Activated naive CD4-positive, alpha-beta T cell (primary cell): ENCODE data around the gene KLHL20.
A peak's percentile ranks its signal among the peaks of the same experiment; 100 is the strongest.
"Not testable (repeated sequence)": the region's sequence is repeated elsewhere in the genome, so short reads cannot be mapped to it uniquely, and the experiment has no call there.

Experiments
- DNase-seq, 4 experiments: peaks; one replicate each; lab custom pipeline; 2025; lab: John Stamatoyannopoulos, UW

KLHL20 gene

DNA sequence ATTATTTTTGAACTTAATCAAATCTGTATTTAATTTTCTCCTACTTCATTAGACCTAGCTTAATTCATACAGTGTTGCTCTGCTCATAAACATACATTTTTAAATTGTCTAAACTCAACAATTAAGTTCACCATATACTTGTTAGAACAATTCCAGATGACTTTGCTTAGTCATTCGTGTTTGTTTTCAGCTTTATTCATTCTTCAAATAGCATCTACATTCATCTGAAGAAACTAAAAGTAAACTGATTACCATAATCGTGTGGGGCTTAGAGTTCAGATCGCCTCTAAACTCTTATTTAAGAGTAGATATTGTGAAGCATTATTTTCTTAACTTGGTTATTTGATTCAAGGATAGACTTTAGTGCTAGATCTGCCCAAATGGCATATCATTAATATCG lies 34.4 kb downstream of the KLHL20 start:
- DNase-seq, result no peak

DNA sequence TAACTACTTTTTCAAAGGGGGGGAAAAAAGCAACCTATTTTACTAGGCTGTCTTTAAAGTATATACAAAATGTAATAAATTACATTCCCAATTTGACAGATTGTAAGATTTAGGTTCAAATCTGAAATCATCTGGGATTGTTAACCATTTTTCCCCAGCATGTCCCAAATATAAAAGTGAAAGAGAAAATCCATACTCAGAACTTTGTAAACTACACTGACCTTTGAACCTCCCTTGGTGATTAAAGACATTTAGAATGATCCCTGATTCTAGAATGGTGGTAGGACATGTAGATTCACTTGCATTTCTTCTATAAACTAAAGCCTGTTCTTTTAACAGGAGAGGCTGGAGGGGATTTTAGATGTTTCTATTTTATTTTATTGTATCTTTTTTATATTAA lies 39.0 kb downstream of the KLHL20 start:
- DNase-seq, result no peak

DNA sequence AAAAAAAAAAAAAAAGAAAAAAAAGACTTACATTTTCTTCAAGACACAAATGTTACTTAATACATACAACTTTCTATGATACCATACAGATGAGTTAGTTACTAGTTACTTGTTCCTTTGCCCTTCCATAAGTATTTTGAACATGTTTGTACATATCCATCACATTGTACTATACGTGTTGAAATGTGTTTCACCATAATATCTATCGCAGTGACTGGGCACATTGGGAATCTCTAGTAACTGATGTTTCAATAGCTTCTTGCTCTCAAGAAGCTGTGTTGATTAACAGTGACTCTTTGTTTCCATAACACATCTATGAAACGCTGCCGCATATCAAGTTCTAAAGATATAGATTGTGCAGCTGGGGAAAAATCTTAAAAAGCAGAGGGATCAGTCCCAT lies 42.9 kb downstream of the KLHL20 start:
- no peak for DNase-seq

DNA sequence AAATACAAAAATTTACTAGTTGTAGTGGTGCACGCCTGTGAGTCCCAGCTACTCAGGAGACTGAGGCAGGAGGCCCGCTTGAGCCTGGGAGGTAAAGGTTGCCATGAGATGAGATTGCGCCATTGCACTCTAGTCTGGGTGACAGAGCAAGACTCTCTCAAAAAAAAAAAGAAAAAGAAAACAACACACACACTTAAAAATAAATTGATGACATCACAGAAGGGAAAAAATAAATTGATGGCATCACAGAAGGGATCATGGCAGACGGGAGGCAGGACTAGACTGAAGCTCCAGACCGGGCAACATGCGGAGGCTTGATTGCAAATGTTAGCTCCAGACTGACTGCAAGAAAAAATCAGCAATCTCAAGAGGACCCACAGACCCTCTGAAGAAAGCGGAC lies 43.3 kb downstream of the KLHL20 start:
- DNase-seq, result no peak

DNA sequence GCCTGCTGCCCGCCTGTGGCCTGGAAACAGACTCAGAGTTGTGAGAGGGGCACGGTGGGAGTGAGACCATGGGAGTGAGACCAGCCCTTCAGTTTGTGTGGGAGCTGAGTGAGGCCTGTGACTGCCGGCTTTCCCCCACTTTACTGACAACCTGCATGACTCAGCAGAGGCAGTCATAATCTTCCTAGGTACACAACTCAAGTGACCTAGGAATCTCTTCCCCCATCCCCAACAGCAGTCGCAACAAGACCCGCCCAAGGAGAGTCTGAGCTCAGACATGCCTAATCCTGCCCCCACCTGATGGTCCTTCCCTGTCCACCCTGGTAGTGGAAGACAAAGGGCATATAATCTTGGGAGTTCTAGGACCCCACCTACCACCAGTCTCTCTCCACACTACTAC lies 44.2 kb downstream of the KLHL20 start:
- DNase-seq, result no peak

DNA sequence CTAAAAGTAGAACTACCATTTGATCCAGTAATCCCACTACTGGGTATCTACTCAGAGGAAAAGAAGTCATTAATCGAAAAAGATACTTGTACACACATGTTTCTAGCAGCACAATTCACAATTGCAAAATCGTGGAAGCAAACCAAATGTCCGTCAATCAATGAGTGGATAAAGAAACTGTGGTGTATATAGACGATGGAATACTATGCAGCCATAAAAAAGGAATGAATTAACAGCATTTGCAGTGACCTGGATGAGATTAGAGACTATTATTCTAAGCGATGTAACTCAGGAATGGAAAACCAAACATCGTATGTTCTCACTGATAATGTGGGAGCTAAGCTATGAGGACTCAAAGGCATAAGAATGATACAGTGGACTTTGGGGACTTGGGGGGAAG lies 49.5 kb downstream of the KLHL20 start:
- DNase-seq, result not testable (repeated sequence)

DNA sequence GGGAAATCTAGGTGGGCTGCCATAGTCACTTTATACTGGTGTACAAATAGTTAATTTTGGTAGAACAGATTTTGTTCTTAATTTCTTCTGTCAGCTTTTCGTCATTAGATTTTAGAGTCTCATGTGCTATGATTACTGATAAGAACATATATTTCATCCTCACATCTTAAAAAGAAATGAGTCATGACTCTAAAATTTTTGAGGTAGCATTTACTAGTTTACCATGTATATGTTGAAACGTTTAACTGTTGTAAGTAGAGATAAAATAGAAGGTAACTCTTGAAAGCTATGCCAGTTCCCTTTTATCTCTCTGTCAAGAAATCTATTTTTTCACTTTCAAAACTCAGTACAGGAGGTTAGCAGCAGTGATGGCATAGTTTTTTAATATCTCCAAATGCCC lies 53.4 kb downstream of the KLHL20 start:
- DNase-seq, result no peak

DNA sequence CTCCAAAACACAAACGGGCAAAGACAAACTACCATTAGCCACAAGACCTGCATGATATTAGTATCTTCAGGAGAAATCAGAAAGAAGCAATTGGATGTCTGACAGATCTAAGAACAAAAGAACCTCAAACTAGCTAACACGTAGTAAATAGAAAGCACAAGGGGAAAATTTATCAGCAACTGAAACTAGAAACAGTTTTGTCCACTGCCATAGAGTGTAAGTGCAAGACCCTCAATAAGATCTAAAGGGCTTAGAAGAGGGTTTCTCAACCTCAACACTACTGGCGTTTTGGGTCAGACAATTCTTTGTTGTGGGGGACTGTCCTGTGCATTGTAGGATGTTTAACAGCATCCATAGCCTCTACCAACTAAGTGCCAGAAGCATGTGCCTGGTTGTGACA lies 54.0 kb downstream of the KLHL20 start:
- no peak for DNase-seq

DNA sequence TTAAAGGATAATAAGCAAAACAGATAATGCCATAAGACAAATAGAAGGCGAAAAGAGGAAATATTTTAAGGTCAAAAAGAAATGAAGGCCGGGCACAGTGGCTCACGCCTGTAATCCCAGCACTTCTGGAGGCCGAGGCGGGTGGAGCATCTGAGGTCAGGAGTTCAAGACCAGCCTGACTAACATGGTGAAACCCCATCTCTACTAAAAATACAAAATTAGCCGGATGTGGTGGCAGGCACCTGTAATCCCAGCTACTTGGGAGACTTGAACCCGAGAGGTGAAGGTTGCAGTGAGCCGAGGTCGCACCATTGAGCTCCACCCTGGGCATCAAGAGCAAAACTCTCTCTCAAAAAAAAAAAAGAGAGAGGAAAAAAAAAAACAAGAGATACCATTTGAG lies 55.5 kb downstream of the KLHL20 start:
- DNase-seq, result not testable (repeated sequence)

DNA sequence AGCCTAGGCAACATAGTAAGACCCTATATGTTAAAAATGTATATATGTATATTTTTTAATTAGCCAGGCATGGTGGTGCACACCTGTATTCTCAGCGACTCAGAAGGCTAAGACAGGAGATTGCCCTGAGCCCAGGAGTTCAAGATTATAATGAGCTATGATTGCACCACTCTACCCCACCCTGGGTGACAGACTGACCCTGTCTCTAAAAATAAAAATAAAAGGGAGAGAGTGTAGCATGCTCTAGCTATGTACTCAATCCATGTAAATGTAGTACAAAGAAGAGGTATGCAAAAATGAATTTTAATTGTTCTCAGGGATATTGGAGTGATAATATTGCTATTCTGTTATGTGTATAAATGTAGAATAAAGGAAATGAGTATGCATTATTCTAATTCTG lies 56.8 kb downstream of the KLHL20 start:
- no peak for DNase-seq

DNA sequence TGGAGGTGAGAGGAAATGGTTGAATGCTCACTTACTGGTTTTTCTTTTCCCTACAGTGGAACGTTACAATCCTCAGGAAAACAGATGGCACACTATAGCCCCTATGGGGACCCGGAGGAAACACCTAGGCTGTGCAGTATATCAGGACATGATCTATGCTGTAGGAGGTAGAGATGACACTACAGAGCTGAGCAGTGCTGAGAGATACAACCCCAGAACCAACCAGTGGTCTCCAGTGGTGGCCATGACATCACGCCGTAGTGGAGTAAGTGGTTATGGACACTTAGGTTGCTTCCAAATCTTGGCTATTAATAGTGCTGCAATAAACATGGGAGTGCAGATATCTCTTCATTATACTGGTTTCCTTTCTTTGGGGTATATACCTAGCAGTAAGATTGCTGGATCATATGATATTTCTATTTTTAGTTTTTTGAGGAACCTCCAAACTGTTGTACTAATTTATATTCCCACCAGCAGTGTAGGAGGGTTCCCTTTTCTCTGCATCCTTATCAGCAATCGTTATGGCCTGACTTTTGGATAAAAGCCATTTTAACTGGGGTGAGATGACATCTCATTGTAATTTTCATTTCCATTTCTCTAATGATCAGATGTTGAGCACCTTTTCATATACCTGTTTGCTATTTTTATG lies 60.9 kb downstream of the KLHL20 start:
- DNase-seq, result no peak

DNA sequence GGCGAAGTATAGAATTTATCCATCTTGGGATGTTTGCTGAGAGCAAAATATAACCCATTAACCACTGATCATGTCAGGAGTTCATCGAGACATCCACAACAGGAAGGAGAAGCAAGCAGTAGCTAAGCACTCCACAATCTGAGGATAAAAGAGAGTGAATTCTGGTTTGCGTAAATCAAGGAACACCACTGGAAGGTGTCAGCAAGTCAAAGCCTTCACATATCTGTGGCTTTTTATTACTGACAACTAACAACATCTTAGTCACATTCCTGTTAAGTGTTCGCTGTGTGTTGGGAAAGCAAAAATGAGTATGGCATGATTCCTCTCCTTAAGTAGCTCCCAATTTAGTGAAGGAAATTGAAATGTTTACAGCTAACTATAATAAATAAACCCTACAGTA lies 65.2 kb downstream of the KLHL20 start:
- DNase-seq, result no peak

DNA sequence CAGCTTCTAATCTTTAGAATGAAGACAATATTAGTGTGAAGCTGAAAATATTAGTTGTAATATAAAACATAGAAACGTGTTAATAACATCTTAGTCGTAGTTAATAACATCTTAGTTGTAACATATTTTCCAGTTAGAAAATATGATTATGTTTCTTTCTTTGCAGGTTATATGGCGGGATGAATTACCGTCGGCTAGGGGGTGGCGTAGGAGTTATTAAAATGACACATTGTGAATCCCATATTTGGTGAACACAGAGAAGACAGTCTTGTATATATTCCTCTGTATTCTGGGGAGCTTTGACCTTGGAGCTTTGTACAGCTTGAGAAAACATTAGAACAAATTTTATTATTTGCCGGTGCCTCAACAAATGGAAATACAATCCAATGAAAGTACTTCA lies 70.2 kb downstream of the KLHL20 start:
- no peak for DNase-seq

DNA sequence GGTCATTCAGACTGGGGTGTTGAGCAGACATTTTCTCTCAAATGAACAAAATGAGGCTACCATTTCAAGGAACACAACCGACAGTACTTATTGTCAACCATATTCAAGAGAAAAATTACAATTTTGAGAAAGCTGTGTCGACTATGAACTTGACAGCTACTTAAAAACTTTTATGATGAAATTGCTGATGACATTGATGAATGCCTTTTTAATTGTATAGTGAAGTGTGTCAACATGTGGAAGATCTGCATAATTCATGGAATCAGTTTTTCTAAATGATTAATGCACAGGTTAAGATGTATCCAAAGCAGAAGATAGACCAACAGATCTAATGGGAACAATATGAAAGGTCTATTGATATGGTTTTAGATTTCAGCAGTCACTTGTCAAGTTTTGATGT lies 75.1 kb downstream of the KLHL20 start:
- DNase-seq, result no peak

DNA sequence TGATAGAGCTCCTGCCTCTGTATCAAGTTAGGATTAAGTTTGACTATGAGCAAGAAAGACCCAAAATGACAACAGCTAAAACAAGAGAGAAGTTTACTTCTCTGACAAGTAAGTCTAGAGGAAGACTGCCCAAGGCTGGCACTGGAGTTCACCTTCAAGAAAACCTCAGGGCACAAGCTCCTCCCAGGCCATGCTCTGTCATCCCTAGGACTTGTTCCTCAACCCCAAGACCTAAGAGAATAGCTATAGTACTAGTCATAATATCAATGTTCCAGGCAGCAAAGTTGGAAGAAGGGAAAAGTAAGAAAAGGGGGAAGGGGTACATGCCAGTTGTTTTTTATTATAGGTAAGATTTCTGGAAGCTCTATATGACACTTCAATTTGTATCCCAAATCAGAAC lies 83.3 kb downstream of the KLHL20 start:
- no peak for DNase-seq

DNA sequence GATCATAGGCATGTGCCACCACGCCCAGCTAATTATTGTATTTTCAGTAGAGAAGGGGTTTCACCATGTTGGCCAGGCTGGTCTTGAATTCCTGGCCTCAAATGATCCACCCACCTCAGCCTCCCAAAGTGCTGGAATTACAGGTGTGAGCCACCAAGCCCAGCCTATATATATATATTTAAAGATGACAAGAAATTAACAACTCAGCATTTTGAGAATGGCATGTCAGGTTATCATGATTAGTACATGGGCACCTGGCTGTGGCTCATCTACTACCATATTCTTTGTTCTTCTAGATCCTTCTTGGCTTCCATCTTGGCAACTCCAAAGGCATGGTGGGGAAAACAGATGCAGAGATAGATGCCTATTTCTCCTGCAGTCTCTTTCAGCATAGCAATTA lies 85.2 kb downstream of the KLHL20 start:
- not testable (repeated sequence) for DNase-seq

DNA sequence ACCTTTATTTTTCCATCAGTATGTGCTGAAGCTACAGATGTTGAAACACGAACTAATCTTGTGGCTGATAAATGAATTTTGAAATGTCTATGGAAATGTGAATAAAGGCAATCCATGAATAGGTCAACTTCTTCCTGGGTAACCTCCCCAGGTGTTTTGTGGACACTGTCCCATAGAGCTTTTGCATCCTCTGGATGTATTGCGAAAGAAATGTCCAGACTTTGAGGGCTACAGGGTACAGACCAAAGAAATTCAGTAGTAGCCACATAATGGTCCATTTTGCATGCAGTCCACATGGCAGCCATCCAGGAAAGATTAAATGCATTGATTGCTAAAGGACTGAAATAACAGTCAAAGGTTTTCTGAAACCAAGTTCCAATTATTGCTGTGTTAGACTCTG lies 88.2 kb downstream of the KLHL20 start:
- no peak for DNase-seq

DNA sequence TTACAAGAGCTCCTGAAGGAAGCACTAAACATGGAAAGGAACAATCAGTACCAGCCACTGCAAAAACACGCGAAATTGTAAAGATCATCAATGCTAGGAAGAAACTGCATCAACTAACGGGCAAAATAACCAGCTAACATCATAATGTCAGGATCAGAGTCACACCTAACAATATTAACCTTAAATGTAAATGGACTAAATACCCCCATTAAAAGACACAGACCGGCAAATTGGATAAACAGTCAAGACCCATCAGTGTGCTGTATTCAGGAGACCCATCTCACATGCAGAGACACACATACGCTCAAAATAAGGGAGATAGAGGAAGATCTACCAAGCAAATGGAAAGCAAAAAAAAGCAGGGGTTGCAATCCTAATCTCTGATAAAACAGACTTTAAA lies 98.9 kb downstream of the KLHL20 start:
- not testable (repeated sequence) for DNase-seq

DNA sequence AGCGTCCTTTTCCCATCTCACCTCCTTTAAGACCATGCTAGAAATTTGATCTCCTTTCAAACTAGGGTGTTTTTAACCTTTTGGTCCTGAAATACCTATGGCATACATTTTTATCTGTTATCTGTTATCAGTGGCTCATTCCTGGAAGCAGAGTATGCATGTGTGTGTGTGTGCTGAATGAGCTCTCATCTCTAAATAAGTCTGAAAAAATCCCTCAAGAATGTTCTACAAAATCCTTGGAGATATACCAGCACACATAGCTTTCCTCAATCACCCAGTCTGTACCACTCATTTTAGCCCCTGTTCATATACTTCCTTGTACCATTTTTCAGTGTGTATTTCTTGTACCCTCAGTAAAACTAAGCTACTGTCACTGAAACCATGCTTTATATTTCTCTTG lies 103.7 kb downstream of the KLHL20 start:
- DNase-seq, result no peak

DNA sequence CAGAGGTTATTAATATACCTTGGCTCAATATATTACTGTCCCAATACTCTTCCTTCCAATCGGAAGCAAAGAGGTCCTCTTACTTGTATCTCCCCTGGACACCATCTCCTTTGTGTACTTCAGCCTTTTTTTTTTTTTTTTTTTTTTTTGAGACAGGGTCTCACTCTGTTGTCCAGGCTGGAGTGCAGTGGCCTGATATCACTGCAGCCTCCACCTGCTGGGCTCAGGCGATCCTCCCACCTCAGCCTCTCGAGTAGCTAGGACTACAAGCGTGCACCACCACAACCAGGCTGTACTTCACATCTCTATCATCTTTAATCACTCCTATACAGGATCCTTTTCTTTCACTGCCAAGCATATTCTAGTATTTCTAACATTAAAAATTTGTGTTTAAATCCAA lies 106.9 kb downstream of the KLHL20 start:
- no peak for DNase-seq

DNA sequence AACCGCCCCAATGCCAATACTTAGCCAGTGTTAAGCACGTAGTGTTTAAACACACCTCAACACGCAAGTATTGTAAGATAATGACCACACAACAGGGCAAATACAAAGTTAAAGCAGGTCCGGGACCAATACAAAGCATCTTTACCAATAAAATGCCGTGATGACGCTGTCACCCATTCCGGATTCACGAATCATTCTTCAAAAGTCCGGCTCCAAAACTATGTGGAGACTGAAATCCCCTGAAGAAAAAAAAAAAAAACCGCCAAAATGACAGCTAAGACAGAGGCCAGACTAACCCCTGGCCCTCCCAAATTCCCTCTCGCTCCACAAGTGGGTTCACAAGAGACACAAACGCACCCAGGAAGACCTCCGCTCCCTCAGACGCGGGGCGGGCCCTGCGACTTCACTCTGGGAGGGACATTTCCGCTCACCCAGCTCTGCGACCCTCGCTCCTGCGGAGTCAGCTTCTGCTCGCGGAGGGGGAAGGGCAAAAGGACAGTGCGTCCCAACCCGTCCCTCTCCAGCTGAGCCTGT lies 109.1 kb downstream of the KLHL20 start:
- no peak for DNase-seq

DNA sequence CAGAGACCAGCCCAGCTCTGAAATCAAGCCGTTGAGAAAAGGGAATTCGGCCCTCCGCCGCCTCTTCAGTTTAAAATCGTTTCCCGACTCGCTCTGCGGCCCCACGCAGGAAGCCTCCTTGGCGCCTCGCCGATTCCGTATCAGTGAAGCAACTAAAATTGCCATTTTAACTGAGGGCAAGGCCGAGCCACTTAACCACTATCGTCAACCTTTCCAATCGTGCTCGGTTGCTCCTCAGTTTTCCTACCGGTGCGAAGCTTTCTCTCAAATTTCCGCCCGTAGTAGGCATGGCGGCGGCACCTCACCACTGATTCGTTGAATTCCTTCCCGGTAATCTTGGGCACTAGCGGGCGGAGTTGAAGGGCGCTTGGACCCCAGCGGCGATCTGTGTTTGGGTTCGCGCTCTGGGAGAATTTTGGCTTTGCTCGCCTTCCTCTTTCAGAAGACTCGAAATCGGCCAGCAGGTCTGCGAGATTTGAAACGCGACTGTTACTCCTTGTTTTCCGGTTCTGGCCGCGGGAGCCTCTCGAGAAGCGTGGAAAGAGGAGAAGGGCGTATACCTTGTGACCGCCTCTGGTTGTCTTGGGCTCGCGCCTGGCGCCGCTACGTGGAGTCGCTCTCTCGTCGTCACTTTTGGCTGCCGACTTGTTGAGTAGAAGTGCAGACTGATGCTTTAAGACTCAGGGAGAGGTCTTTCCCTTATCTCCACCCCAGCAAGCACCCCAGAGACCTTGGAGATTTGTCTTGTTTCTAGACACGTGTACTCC lies 109.7 kb downstream of the KLHL20 start, which contains the start of the genes CENPL and DARS2:
TSS of gene CENPL (minus strand) at position 569 of the 767 bp plus-strand sequence. CDS start 13,584 bp downstream, outside the sequence.
TSS of gene DARS2 (plus strand) at position 359 of the 767 bp plus-strand sequence. CDS start 557 bp downstream, outside the sequence.
- DNase-seq, result peak; percentile 66 to 85 (median 78)

DNA sequence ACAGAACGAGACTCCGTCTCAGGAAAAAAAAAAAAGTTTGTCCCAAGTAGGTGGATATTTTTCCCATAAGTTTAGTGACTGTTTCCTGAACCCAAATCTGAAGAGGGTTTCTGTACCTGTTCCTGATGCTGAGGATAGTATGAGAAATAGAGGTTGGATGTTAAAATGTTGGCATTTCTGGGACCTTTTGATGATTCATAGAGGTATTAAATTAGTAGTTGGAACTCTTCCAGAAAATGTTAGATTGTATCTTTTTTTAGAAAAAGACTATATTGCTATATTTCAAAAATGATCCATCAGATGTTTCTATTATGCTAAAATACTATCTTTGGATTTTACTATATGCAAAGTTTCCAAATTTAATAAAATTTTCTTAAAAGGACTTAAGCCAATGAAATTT lies 112.8 kb downstream of the KLHL20 start:
- no peak for DNase-seq
